Adipocyte (in vitro differentiated cells): ENCODE measurements around the gene TNKS2.
A peak's percentile ranks its signal among the peaks of the same experiment; 100 is the strongest.
"Not testable (repeated sequence)": the region's sequence is repeated elsewhere in the genome, so short reads cannot be mapped to it uniquely, and the experiment has no call there.

Source experiments
- DNase-seq: peaks from one replicate; pipeline ENCODE4 v3.0.0-alpha.2; 2015; ENCODE audit warnings: low read depth
- H3K27me3 ChIP-seq: replicated peaks from 2 replicates; pipeline ENCODE4 v1.7.0; 2013; ENCODE audit warnings: mild to moderate bottlenecking, low read length, moderate library complexity; ENCODE audit not compliant: control insufficient read depth, insufficient read depth
- H3K36me3 ChIP-seq: 2 replicates; pipeline ENCODE4 v1.7.0; 2013; ENCODE audit warnings: low read length, mild to moderate bottlenecking, moderate library complexity; ENCODE audit not compliant: control insufficient read depth, insufficient read depth, severe bottlenecking
- H3K4me1 ChIP-seq: 2 replicates; pipeline ENCODE4 v1.7.0; 2013; ENCODE audit warnings: mild to moderate bottlenecking, low read length, moderate library complexity; ENCODE audit not compliant: control insufficient read depth, insufficient read depth
- H3K4me3 ChIP-seq: 2 replicates; pipeline ENCODE4 v1.7.0; 2013; ENCODE audit warnings: mild to moderate bottlenecking, low read length, moderate library complexity
- H3K9ac ChIP-seq: 2 replicates; pipeline ENCODE4 v1.7.0; 2013; ENCODE audit warnings: mild to moderate bottlenecking, low read length, moderate library complexity
- H3K9me3 ChIP-seq: 2 replicates; pipeline ENCODE4 v1.7.0; 2013; ENCODE audit warnings: mild to moderate bottlenecking, low read length, moderate library complexity; ENCODE audit not compliant: control insufficient read depth

TNKS2 gene

DNA sequence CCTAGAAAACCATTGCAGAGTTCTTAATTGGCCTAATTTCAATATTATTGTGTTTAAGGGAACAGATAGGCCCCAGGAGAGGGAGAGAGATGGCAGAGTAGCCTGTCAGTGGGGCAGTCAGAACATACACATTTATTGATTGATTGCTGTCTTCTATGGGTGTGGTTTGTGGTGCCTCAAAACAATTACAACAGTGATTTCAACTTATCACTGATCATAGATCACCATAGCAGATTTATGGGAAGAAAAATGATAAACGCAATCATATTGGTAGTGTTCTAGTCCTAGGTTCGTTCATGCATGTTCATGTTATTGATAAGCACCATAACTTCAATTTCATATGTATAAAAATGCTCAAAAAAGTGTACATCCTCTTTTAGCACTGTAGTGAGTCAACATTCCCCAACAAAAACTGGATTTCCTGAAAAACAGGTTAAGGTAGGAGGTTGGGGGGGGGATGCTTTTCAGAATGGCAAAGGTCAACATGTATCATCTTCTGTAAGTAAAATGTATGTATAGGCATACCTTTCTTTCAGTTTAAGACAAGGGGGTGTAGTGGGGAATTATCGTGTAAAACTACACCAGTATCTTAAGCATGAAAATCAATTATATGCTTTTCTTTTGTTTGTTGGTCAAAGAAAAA, 1.1 kb upstream of the TNKS2 start:
- no peak for DNase-seq
- peak overlapping the region; percentile 97 for H3K4me3 ChIP-seq
- H3K27me3 ChIP-seq = no peaks in the 10 kb centered on the region
- peaks cover 24% of the 10 kb centered on the region for H3K4me1 ChIP-seq
- peak overlapping the region; percentile 90 for H3K9ac ChIP-seq
- no peaks in the 10 kb centered on the region for H3K36me3 ChIP-seq
- no peaks in the 10 kb centered on the region for H3K9me3 ChIP-seq

DNA sequence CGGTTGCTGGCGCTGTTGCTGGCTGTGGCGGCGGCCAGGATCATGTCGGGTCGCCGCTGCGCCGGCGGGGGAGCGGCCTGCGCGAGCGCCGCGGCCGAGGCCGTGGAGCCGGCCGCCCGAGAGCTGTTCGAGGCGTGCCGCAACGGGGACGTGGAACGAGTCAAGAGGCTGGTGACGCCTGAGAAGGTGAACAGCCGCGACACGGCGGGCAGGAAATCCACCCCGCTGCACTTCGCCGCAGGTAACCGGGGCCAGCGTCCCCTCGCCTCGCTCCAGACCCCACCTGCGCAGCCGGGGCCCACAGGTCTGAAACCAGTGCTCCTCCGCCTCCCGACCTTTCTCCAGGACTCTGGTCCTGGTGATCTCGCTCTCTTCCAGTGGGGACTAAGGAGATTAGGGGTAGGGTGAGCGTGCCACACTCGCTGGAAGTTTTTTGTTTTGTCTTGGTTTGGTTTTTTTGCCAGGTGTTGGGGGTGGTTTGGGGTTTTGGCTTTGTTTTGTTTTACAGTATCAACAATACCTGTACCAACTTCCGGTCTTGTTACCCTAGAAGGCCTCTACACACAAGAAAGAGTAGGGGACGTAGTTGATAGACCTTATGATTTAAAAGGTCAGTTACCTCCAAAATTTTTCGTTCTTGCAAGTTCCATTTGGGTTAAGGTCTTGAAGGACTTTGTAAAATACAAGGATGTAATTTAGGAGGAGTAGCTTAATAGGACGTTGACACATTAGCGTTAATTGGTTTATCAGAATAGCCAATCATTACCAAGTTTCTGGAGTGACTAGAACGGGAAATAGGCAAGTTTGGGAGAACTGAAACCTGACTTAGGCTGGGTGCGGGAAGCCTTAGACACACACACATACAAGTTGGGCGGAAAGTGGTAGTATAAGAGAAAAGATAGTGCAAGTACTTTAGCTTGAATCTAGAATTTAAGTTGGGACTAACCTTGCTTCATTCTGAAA, 704 bp downstream of the TNKS2 start:
- H3K27me3 ChIP-seq = no peaks in the 10 kb centered on the region
- H3K9ac ChIP-seq = peak overlapping the region; percentile 90
- DNase-seq = peak; percentile 74
- peak overlapping the region; percentile 97 for H3K4me3 ChIP-seq
- no peaks in the 10 kb centered on the region for H3K36me3 ChIP-seq
- H3K9me3 ChIP-seq = no peaks in the 10 kb centered on the region
- peaks cover 24% of the 10 kb centered on the region for H3K4me1 ChIP-seq

DNA sequence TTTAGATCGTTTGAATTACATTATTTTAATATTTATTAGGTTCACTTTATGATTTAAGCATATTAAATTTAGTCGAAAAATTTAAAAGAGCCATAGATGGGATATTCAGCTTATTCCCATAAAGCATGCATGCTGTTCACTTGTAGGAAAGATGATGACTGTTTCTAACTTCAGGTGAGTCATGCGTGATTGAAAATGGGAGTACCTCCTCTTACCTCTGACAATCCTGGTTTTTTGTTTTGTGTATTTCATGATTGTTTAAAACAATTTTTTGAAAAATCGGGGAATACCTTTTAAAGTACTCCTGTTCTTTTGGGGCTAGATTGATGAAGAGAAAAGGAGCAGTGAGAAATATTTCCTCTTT, 1.4 kb downstream of the TNKS2 start:
- Histone ChIP-seq H3K9ac (peak overlapping the region; percentile 90), H3K4me1 (peaks cover 24% of the 10 kb centered on the region), H3K9me3 (no peaks in the 10 kb centered on the region), H3K27me3 (no peaks in the 10 kb centered on the region), H3K4me3 (peak overlapping the region; percentile 97), H3K36me3 (no peaks in the 10 kb centered on the region)
- DNase-seq = peak; percentile 51

DNA sequence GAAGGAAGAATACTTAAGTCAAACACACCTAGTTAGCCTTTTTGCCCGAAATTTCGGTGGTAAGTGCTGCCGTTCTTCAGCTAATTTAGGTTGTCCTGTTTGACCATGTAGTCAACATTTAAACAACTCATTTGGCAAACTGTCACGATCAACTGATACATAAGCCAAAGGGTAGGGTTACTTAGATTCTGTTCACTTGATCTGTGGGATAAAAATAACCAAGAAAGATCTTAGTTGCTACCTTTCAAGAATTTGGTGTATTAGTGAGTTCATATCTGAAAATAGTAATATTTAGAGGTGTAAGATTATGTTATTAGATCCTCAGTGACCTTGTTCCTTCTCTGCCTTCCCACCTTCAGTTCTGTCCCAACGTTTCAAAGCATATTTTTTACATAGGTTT, 2.0 kb downstream of the TNKS2 start:
- DNase-seq = no peak
- Histone ChIP-seq H3K4me3 (peak overlapping the region; percentile 97), H3K27me3 (no peaks in the 10 kb centered on the region), H3K9me3 (no peaks in the 10 kb centered on the region), H3K36me3 (no peaks in the 10 kb centered on the region), H3K9ac (no peak overlapping the region), H3K4me1 (peaks cover 25% of the 10 kb centered on the region)

DNA sequence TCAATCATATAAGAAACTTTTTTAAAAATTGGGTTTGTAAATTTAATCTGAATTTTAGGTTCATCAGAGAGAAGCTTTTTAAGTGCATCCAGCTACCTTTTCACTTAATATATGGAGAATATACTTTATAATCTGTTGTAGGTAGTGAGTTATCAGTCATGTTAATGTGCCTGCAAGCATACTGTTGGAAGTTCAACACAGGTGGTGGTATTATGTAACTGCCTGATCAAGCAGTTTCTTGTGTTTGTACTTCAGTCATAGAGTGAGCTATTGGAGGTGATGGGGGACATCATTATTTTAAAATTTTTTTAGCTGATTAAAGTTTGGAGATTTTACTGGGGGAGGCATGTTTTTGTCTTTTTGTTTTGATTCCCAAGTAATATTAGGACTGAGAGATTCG, 2.5 kb downstream of the TNKS2 start:
- Histone ChIP-seq H3K4me1 (peaks cover 31% of the 10 kb centered on the region), H3K36me3 (no peaks in the 10 kb centered on the region), H3K4me3 (peak overlapping the region; percentile 97), H3K9me3 (no peaks in the 10 kb centered on the region), H3K9ac (no peak overlapping the region), H3K27me3 (no peaks in the 10 kb centered on the region)
- no peak for DNase-seq

DNA sequence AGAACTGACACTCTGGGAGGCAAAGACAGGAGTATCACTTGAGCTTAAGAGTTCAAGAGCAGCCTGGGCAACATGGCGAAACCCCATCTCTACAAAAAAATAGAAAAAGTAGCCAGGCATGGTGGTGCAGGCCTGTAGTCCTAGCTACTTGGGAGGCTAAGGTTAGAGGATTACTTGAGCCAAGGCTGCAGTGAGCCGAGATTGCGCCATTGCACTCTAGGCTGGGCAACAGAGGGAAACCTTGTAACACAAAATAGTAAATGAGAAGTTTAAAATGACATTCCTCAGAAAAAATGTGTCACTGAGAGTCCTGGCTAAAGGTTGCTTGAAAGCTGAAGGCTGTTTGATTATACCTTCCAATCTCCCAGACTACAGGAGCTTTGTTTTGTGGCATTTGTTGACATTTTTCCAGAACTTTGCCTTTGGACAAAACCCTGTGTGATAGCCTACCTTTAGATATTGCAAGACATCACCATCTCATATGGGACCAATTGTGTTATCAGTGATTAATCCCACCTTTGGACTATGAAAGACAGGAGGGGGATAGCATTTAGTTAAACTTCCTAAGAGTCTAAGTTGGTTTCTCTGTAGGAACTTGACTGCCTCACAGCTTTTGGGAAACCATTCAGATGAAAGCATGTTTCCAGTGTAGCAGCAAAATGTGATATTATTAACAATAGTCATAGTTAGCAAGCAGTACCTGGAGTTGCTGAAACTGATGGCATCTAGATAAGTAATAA, 5.3 kb downstream of the TNKS2 start:
- Histone ChIP-seq H3K9ac (no peak overlapping the region), H3K36me3 (peaks cover 4% of the 10 kb centered on the region), H3K27me3 (no peaks in the 10 kb centered on the region), H3K4me1 (peaks cover 21% of the 10 kb centered on the region), H3K4me3 (no peak overlapping the region), H3K9me3 (no peaks in the 10 kb centered on the region)
- DNase-seq = no peak

DNA sequence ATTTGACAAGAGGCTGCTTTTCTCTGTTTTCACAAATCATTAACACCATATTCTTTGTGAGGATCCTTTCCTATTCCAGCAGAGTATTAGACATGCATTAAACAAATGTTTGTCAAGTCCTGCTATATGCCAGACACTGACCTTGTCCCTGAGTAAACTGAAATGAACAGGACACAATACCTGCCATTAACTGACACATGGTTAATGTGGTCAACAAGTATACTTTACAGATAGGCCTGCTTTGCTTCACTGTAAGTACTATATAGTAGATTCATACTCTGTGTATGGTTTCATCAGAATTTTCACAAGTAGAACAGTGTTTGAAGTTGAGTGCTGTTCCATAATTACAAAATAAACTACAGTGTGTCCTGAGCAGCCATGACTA, 5.9 kb downstream of the TNKS2 start:
- Histone ChIP-seq H3K36me3 (peaks cover 4% of the 10 kb centered on the region), H3K4me1 (peaks cover 21% of the 10 kb centered on the region), H3K9me3 (no peaks in the 10 kb centered on the region), H3K4me3 (no peak overlapping the region), H3K9ac (no peak overlapping the region), H3K27me3 (no peaks in the 10 kb centered on the region)
- no peak for DNase-seq

DNA sequence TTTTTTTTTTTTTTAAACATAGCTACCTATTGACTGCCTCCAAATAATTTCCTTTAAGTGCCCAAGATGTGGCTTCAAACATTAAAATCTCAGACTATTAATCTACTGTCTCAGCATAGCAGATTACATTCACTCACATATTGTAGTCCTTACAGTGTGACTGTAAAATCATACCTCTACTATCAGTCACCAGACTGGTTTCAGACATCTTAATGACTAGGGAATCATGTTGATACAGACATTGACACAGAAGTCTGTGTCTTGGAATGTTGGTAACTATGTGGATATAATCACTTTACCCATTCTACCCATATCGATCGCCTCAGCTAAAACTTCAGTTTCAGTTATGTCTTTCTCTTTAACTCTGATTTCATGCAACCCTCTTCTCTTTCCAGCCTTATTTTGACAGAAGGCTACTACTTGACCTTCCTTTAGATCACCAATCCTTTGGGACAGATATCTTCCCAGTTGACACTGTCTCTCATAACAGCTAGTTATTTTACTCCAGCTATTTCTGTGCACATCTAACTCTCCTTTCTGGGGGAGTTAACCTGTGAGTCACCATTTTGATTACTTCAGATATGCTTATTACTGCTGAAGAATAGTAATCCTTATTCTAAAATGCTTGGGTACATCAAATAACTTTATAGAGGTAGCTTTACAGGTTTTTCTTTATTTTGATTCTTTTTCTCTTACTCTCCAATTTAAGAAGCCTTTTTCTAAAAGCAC, 7.0 kb downstream of the TNKS2 start:
- peaks cover 14% of the 10 kb centered on the region for H3K4me1 ChIP-seq
- no peak overlapping the region for H3K4me3 ChIP-seq
- H3K36me3 ChIP-seq = peaks cover 4% of the 10 kb centered on the region
- H3K9me3 ChIP-seq = no peaks in the 10 kb centered on the region
- no peak for DNase-seq
- H3K27me3 ChIP-seq = no peaks in the 10 kb centered on the region
- H3K9ac ChIP-seq = no peak overlapping the region

DNA sequence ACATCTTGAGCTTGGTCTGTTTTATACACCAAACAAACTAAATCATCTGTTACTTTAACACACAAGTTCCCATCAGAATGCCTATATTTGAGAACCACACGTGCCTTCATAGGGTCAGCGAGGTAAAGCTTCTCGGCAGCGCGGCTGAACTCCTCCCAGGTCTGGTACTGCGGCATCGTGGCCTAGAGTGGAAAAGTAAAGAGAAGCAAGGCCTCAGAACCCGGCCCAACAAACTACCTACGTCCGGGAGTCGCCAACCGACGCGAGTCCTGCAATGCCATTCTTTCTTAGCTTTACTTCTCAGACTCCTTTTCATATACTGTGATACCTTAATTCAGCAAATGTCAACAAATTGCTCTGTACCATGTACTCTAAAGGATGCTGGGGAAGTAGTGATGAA, 9.0 kb downstream of the TNKS2 start:
- H3K9ac ChIP-seq, H3K27me3 ChIP-seq, H3K4me1 ChIP-seq, H3K36me3 ChIP-seq, H3K4me3 ChIP-seq, DNase-seq, H3K9me3 ChIP-seq: not testable (repeated sequence)

DNA sequence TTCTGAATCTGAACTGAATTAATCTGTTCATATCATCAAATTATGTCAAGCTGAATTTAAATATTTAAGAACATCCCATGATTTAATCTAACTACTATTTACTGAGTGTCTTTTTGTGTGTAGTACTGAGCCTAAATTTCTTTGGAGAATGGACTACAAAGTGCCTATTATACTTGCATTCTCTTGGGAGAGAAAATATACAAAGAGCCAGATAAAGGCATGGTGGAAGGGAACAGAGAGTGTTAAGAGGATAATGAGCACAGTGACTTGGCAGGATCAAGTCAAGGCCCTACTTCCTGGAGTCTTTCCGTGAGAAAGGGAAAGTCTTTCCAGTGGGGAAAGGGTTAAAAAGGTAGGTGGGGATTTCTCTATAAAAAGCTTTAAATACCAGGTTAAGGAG, 15.0 kb downstream of the TNKS2 start:
- H3K4me1 ChIP-seq = no peaks in the 10 kb centered on the region
- no peaks in the 10 kb centered on the region for H3K27me3 ChIP-seq
- DNase-seq = no peak
- H3K36me3 ChIP-seq = peaks cover 53% of the 10 kb centered on the region
- no peaks in the 10 kb centered on the region for H3K9me3 ChIP-seq
- no peak overlapping the region for H3K9ac ChIP-seq
- no peak overlapping the region for H3K4me3 ChIP-seq

DNA sequence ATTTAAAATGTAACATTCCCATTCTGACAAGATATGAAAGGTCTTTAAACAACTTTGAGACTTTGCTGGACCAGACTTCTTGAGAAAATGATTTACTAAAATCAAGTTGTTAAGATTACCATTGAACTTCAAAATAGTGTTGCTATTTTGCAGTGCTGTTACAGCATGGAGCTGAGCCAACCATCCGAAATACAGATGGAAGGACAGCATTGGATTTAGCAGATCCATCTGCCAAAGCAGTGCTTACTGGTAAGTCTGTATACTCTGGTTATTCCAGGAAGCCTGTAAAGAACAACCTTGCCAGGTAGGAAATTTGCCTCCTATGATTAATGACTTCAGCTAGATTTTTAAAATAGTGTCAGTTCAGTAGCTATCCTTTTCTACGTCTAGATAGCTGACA, 18.8 kb downstream of the TNKS2 start:
- Histone ChIP-seq H3K27me3 (no peaks in the 10 kb centered on the region), H3K4me1 (no peaks in the 10 kb centered on the region), H3K9me3 (no peaks in the 10 kb centered on the region), H3K4me3 (no peak overlapping the region), H3K9ac (no peak overlapping the region), H3K36me3 (peaks cover 91% of the 10 kb centered on the region)
- DNase-seq = no peak
